SK-N-MC (cell line): ENCODE measurements around the gene POFUT2.
"Not testable (repeated sequence)": the region's sequence is repeated elsewhere in the genome, so short reads cannot be mapped to it uniquely, and the experiment has no call there.

ENCODE experiments used
- DNase-seq: peaks from one replicate; pipeline ENCODE4 v3.0.0-alpha.2; 2011; ENCODE audit warnings: low read depth, low spot score
- H3K27ac ChIP-seq: fragments of 200-600 bp; sonication (generic); 2 replicates; pipeline ENCODE4 v1.5.1; 2016; ENCODE audit warnings: mixed run types
- H3K36me3 ChIP-seq: fragments of 200-600 bp; sonication (generic); 2 replicates; pipeline ENCODE4 v1.6.1; 2017; ENCODE audit warnings: antibody characterized with exemption, low read length, mixed read lengths; ENCODE audit not compliant: insufficient read depth
- H3K4me3 ChIP-seq: fragments of 200-600 bp; sonication (generic); 2 replicates; pipeline ENCODE4 v1.5.1; 2016
- H3K9ac ChIP-seq: fragments of 200-600 bp; sonication (generic); 2 replicates; pipeline ENCODE4 v1.8.0; 2017; ENCODE audit warnings: mixed run types, mixed read lengths; ENCODE audit not compliant: insufficient read length
- H3K9me3 ChIP-seq: fragments of 200-600 bp; sonication (generic); 2 replicates; pipeline ENCODE4 v1.6.1; 2017; ENCODE audit warnings: low read depth, mild to moderate bottlenecking, antibody characterized with exemption, low read length, moderate library complexity, mixed read lengths
- EZH2 ChIP-seq: fragments of 200-600 bp; sonication (generic); IDR thresholded peaks from one replicate; pipeline ENCODE4 v1.6.1; 2017; ENCODE audit warnings: antibody characterized with exemption
- FOXP2 ChIP-seq: optimal IDR thresholded peaks from 2 replicates; pipeline ENCODE3; 2011; ENCODE audit warnings: mild to moderate bottlenecking, moderate library complexity; ENCODE audit not compliant: insufficient read depth; ENCODE audit errors: extremely low read length, control extremely low read depth
- POLR2AphosphoS5 ChIP-seq: IDR thresholded peaks from 2 replicates; pipeline ENCODE4 v1.6.1; 2012; ENCODE audit warnings: mild to moderate bottlenecking, low read depth, low read length, borderline replicate concordance

Gene POFUT2

DNA sequence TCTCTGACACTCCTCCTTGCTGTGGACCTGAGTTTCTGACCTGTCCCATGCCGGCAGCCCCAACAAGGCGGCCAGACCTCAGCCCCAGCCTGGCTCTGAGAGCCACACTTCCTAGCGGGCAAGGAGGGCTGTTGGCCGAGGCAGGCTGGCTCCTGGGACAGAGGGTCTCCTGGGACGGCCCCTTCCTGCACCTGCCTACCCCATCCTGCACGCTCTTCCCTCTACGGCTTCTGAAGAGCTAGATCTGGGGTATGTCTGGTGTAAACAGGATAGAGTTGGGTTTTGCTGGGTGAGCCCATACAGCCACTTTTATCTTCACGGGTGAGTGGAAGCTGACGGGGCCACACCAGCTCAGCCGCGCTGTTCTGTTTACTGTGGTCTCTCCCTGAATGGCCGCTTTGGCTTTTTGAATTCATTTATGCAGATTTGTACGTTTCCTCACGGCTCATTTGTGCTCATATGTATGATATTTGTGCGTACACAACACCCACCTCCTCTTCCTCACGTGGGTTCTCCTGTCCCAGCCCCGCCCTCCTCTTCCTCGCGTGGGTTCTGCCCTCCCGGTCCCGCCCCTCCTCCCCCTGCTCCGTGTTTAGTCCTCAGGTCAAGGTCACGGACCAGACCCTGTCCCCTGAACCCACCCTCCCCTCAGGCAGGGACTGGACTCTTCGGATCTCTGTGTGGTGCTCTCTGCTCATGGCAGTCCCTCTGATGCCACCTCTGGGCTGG, 34.7 kb upstream of the POFUT2 start:
- Histone ChIP-seq H3K27ac (no peak overlapping the region), H3K4me3 (no peak overlapping the region), H3K9ac (no peak overlapping the region), H3K9me3 (no peaks in the 10 kb centered on the region), H3K36me3 (no peaks in the 10 kb centered on the region)
- no peak for DNase-seq
- TF ChIP-seq FOXP2 (no peak), POLR2AphosphoS5 (no peak), EZH2 (no peak)

DNA sequence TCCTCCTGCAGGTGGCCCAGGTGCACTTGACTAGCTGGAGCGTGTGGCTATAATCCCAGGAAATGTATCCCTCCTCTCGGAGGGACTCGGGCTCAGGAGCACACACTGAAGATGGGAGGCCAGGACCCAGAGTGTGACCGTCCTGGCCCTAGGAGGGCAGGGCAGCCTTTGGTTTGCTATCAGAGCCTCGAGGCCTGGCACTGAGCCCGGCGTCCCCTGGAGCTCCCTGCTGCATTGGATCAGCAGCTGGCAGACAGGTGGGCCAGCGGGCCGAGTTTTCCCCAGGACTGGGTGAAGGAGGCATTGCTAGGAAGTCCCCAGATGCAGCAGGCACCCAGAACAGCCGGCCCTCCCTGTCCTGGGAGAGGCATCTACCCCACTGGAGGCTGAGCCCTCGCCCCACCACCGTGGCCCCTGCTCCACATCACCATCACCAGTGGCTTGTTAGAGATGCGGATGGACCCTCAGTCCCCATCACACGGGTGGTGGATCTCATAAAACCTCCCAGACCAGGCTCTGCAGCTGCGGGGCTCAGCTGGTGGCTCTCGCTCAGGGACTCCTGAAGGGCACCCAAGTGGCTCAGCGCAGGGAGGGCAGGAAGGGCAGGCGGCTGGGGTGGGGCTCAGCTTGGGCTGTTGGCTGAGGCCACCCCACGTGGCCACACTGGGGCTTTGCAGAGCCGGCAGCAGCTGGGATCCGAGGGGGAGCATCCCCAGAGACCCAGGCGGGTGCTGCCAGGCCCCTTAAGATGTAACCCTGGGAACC, 32.7 kb upstream of the POFUT2 start:
- Histone ChIP-seq H3K4me3 (no peak overlapping the region), H3K9me3 (no peaks in the 10 kb centered on the region), H3K9ac (no peak overlapping the region), H3K36me3 (no peaks in the 10 kb centered on the region), H3K27ac (no peak overlapping the region)
- DNase-seq: no peak
- TF ChIP-seq POLR2AphosphoS5 (no peak), FOXP2 (no peak), EZH2 (no peak)

DNA sequence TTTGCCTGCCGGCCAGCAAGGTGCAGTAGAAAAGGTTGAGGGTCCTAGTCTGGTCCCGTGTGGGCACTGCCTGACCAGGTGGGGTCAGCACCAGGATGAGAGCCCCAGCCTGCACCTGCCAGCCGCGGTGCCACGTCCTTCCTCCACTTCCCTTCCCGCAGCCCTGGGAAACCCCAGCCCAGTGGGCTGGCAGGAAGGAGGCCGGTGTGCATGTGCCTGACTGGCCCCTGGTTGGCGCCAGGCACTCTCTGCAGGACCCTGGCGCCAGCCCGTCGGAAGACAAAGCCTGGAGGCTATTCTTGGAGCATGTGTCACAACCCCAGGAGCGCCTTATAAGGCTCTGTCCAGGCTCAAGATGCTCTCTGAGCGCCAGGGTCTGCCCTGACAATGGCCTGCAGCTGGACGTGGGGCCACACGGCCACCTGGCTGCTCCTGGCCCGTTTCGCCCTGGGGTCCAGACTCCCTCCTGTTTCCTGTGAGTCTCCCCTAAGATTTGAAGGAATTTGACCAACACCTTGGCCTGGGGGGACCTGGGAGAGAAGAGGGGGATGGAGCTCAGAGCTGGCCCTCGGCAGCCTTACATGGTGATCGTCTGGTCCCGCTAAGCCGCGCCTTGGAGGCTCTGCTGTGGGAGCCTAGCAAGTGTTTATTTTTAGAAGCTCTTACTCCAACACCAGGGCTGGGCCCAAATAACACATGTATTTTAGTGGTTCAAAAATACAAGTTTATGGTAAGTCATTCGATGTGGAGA, 31.9 kb upstream of the POFUT2 start:
- Histone ChIP-seq H3K4me3 (no peak overlapping the region), H3K36me3 (no peaks in the 10 kb centered on the region), H3K9me3 (no peaks in the 10 kb centered on the region), H3K9ac (no peak overlapping the region), H3K27ac (no peak overlapping the region)
- no peak for TF ChIP-seq EZH2
- TF ChIP-seq FOXP2: no peak
- TF ChIP-seq POLR2AphosphoS5: no peak
- no peak for DNase-seq

DNA sequence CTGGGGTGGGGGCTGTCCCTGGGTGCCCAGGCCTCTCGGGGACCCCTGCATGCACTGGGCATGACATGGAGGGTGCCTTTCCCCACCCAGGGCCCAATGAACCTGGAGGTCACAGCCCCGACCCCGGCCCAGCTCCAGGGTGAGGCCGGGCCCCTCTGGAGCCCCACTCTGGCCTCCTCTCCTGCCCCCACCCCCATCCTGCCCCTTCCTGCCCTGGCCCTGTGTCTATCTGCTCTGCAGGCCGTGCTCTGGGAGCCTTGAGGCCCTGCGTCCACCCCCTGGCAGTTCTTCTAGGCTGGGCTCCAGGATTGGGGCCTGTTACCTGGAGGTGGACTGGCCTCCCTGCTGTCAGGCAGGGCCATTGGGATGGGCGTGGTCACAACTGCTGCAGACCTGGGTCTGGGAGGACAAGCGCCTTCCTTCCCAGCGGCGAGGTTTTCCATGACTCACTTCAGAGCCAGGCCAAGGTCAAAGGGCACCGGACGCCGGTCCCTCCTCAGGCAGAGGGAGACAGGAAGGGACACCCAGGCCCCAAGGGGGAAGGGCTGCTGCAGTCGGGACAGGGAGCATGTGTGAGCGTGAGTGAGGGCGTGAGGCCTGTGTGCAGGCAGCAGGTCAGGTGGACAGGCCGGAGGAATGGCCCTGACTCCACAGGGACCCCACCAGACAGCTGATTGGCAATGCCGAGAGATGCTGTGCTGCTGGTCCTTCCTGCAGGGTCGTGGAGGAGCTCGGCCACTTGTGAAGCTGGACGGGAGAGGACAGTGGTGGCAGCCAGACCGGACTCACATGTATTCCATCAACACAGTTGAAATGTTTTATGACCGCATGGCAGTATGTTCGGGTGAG, 31.1 kb upstream of the POFUT2 start:
- Histone ChIP-seq H3K9me3 (no peaks in the 10 kb centered on the region), H3K27ac (no peak overlapping the region), H3K36me3 (no peaks in the 10 kb centered on the region), H3K4me3 (no peak overlapping the region), H3K9ac (no peak overlapping the region)
- TF ChIP-seq FOXP2 (no peak), EZH2 (no peak), POLR2AphosphoS5 (no peak)
- no peak for DNase-seq

DNA sequence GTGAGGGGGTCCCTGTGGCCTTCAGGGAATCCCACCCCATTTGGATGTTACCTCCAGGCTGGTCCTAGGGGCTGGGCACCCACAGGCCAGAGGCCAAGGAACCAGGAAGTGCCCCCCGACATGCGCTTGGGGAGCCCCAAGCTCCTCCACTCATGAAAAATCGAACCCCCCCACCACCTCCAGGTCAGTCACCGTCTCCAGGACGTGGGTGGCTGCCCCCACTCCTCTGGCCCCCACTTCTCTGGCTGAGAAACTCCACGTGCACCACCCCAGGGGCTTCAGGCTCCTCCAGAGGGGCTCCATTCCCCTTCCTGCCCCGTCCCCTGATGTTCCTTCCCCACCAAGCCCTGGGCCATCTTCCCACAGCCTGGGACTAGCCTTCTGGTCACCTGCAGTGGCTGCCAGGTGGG, 30.5 kb upstream of the POFUT2 start:
- Histone ChIP-seq H3K27ac (no peak overlapping the region), H3K9ac (no peak overlapping the region), H3K9me3 (no peaks in the 10 kb centered on the region), H3K4me3 (no peak overlapping the region), H3K36me3 (no peaks in the 10 kb centered on the region)
- no peak for DNase-seq
- TF ChIP-seq POLR2AphosphoS5: no peak
- TF ChIP-seq FOXP2: no peak
- no peak for TF ChIP-seq EZH2

DNA sequence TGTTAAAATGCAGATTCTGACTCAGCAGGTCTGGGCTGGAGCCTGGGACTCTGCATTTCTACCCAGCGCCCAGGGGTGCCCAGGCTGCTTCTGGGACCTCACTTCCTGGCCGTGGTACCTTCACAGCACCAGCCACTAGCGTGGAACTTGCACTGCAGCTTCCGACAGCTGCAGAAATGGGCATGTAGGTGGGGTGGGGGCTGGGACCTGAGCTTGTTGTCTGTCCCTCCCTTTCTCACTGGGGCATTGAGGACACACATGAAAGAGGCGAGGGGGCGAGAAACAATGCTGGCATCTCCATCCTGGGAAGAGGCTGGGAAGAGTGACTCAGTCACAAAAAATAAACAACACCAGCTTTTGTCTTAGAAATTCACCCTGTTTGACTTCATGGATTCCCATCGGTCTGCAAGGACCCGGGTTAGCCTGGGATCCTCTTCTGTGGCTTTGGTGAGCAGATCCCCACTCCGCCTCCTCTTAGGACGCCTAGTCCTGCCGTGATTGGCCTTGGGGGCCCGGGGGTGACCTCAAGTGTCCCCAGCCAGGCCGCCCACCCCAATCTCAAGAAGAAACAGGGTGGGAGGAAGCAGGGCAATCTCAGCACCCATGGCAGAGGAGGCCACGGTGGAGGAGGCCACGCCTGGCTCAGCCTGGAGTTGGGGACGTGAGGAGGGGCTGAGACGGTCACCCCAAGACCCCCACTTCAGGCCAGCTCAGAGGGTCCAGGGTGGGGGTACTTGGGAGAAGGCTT, 29.9 kb upstream of the POFUT2 start:
- Histone ChIP-seq H3K27ac (no peak overlapping the region), H3K9me3 (no peaks in the 10 kb centered on the region; the same call in 1 of the 2 replicates), H3K9ac (no peak overlapping the region), H3K36me3 (no peaks in the 10 kb centered on the region), H3K4me3 (no peak overlapping the region)
- DNase-seq: no peak
- TF ChIP-seq FOXP2 (no peak), POLR2AphosphoS5 (no peak), EZH2 (no peak)

DNA sequence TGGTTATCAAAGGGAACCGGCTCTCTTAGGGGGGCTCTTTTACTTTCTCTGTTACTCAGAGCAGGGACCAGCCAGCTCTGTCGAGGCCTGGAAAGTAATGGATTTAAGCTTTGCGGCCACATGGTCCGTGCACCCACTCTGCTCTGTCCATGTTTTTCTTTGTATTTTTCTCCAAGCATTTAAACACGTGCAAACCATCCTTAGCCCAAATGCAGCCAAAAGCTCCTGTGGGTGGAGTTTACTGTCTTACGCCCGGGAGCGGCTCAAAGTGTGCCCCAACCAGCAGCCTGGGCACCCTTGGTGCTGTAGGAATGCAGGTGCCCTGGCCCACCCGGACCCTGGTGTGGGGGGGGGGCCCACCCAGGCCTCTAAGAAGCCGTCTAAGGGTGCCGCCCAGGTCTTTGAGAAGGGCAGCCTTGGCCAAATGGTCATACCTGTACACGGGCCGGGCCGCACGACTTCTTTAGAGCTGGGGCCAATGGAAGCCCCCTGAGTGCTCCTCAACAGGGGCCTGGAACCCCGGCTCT, 29.2 kb upstream of the POFUT2 start:
- H3K27ac ChIP-seq: no peak overlapping the region
- H3K9ac ChIP-seq: no peak overlapping the region
- no peaks in the 10 kb centered on the region for H3K36me3 ChIP-seq
- TF ChIP-seq EZH2: no peak
- no peak for TF ChIP-seq FOXP2
- TF ChIP-seq POLR2AphosphoS5: no peak
- no peak for DNase-seq
- H3K9me3 ChIP-seq: no peaks in the 10 kb centered on the region; the same call in 1 of the 2 replicates
- no peak overlapping the region for H3K4me3 ChIP-seq

DNA sequence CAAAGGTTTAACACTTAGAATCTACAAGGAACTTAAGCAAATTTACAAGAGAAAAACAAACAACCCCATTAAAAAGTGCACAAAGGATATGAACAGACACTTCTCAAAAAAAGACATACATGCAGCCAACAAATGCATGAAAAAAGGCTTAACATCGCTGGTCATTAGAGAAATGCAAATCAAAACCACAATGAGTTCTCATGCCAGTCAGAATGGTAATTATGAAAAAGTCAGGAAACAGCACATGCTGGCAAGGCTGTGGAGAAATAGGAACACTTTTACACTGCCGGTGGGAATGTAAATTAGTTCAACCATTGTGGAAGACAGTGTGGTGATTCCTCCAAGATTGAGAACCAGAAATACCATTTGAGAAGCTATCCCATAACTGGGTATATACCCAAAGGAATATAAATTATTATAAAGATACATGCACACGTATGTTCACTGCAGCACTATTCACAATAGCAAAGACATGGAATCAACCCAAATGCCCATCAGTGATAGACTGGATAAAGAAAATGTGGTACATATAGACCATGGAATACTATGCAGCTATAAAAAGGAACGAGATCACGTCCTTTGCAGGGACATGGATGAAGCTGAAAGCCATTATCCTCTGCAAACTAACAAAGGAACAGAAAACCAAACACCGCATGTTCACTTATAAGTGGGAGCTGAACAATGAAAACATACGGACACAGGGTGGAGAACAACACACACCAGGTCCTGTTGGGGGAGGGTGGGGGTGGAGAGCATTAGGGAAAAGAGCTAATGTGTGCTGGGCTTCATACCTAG, 28.2 kb upstream of the POFUT2 start:
- H3K36me3 ChIP-seq, H3K4me3 ChIP-seq, H3K9me3 ChIP-seq, H3K9ac ChIP-seq, DNase-seq: not testable (repeated sequence)
- 0 out of 2 replicates have a peak overlapping the region, but pooled peaks have one; percentile 36 for H3K27ac ChIP-seq
